CD4-positive, alpha-beta T cell treated with Interleukin-12 subunit alpha and Interleukin-12 subunit beta, for 1 hour (primary cell): ENCODE results near the gene RNF111.
A peak's percentile ranks its signal among the peaks of the same experiment; 100 is the strongest.
"Not testable (repeated sequence)": the region's sequence is repeated elsewhere in the genome, so short reads cannot be mapped to it uniquely, and the experiment has no call there.

ENCODE experiments used
- DNase-seq: peaks from one replicate; pipeline ENCODE4 v3.0.0-alpha.2; 2020

Gene RNF111

GRCh38 chr15:59063042-59063441 lies 75.6 kb downstream of the RNF111 start:
- DNase-seq: no peak

- no peak for DNase-seq
These were observed 82.0 kb downstream of the RNF111 start for GRCh38 chr15:59069430-59069829.

GRCh38 chr15:59074607-59075006 lies 87.1 kb downstream of the RNF111 start:
- DNase-seq: no peak

GRCh38 chr15:59087731-59088130 lies 100.3 kb downstream of the RNF111 start:
- no peak for DNase-seq

- DNase-seq: no peak
These were observed 106.6 kb downstream of the RNF111 start for GRCh38 chr15:59094077-59094476.

GRCh38 chr15:59096429-59096828 lies 109.0 kb downstream of the RNF111 start:
- no peak for DNase-seq

- no peak for DNase-seq
These were observed 111.8 kb downstream of the RNF111 start for GRCh38 chr15:59099162-59099685.

- no peak for DNase-seq
These were observed 117.1 kb downstream of the RNF111 start for GRCh38 chr15:59104602-59104911.

GRCh38 chr15:59104912-59105732 lies 117.7 kb downstream of the RNF111 start, which contains the start of gene CCNB2:
CCNB2 (plus strand) TSS chr15:59105146; CDS start chr15:59105269, 123 bp downstream.
- DNase-seq: peak; percentile 91

GRCh38 chr15:59105854-59106253 lies 118.4 kb downstream of the RNF111 start:
- DNase-seq: no peak

GRCh38 chr15:59111251-59111650 lies 123.8 kb downstream of the RNF111 start:
- no peak for DNase-seq

- DNase-seq: no peak
These were observed 127.6 kb downstream of the RNF111 start for GRCh38 chr15:59115047-59115446.

- no peak for DNase-seq
These were observed 128.7 kb downstream of the RNF111 start for GRCh38 chr15:59116141-59116540.

- DNase-seq: no peak
These were observed 129.3 kb downstream of the RNF111 start for GRCh38 chr15:59116771-59117170.

- no peak for DNase-seq
These were observed 132.2 kb downstream of the RNF111 start for GRCh38 chr15:59119625-59120024.

- DNase-seq: no peak
These were observed 133.5 kb downstream of the RNF111 start for GRCh38 chr15:59120937-59121336.

- no peak for DNase-seq
These were observed 136.8 kb downstream of the RNF111 start for GRCh38 chr15:59124261-59124660.

GRCh38 chr15:59125683-59126082 lies 138.2 kb downstream of the RNF111 start:
- DNase-seq: not testable (repeated sequence)

GRCh38 chr15:59127255-59127654 lies 139.8 kb downstream of the RNF111 start:
- not testable (repeated sequence) for DNase-seq

- DNase-seq: no peak
These were observed 144.0 kb downstream of the RNF111 start for GRCh38 chr15:59131456-59131855.

GRCh38 chr15:59131969-59132562 lies 144.6 kb downstream of the RNF111 start:
- DNase-seq: no peak

- DNase-seq: no peak
These were observed 146.5 kb downstream of the RNF111 start for GRCh38 chr15:59133929-59134427.

- DNase-seq: no peak
These were observed 150.1 kb downstream of the RNF111 start for GRCh38 chr15:59137566-59137965.

- DNase-seq: peak; percentile 66
These were observed 150.8 kb downstream of the RNF111 start for GRCh38 chr15:59138243-59138642.
